ENCODE measurements around the gene PTPRE.

PTPRE gene

GRCh38 chr10:128102480-128103228, 195.8 kb downstream of the PTPRE start:
- DNase-seq: no peak

- no peak for DNase-seq
These were observed 196.4 kb downstream of the PTPRE start for GRCh38 chr10:128103229-128103714.

- DNase-seq: no peak
These were observed 198.5 kb downstream of the PTPRE start for GRCh38 chr10:128105383-128105782.

GRCh38 chr10:128109707-128110106, 202.8 kb downstream of the PTPRE start:
- no peak for DNase-seq

- DNase-seq: no peak
These were observed 203.4 kb downstream of the PTPRE start for GRCh38 chr10:128110339-128110738.

- DNase-seq: no peak
These were observed 204.8 kb downstream of the PTPRE start for GRCh38 chr10:128111696-128112095.

- no peak for DNase-seq
These were observed 206.1 kb downstream of the PTPRE start for GRCh38 chr10:128113026-128113425.

GRCh38 chr10:128114901-128115300, 208.0 kb downstream of the PTPRE start:
- no peak for DNase-seq

- no peak for DNase-seq
These were observed 208.5 kb downstream of the PTPRE start for GRCh38 chr10:128115356-128115755.

GRCh38 chr10:128116187-128116586, 209.3 kb downstream of the PTPRE start:
- DNase-seq: no peak

GRCh38 chr10:128116851-128117615, 210.1 kb downstream of the PTPRE start:
- no peak for DNase-seq

GRCh38 chr10:128121750-128122412, 215.0 kb downstream of the PTPRE start:
- DNase-seq: no peak

GRCh38 chr10:128122931-128123330, 216.0 kb downstream of the PTPRE start:
- no peak for DNase-seq

- DNase-seq: no peak
These were observed 216.9 kb downstream of the PTPRE start for GRCh38 chr10:128123846-128124245.

GRCh38 chr10:128124813-128125403, 218.0 kb downstream of the PTPRE start:
- no peak for DNase-seq

GRCh38 chr10:128125416-128125943, 218.6 kb downstream of the PTPRE start:
- no peak for DNase-seq

- DNase-seq: peak; percentile 72 to 87
These were observed 219.3 kb downstream of the PTPRE start, which contains the start of gene MKI67 for GRCh38 chr10:128125944-128126764. Gene MKI67 (minus strand): TSS chr10:128126423. CDS start chr10:128125667, 756 bp downstream.

- DNase-seq: no peak
These were observed 221.7 kb downstream of the PTPRE start for GRCh38 chr10:128128582-128128981.

GRCh38 chr10:128130051-128130450, 223.1 kb downstream of the PTPRE start:
- no peak for DNase-seq
